GM12874 (cell line): ENCODE data around the gene KRT8.

Source experiments
- CTCF ChIP-seq: IDR thresholded peaks from 2 replicates; pipeline ENCODE4 v1.5.1; 2011; ENCODE audit warnings: low read depth, mild to moderate bottlenecking, control low read depth, low read length, moderate library complexity; ENCODE audit not compliant: insufficient read depth

Gene KRT8

GRCh38 chr12:52900166-52900895, 4.5 kb downstream of the KRT8 start:
- TF ChIP-seq CTCF: no peak

DNA sequence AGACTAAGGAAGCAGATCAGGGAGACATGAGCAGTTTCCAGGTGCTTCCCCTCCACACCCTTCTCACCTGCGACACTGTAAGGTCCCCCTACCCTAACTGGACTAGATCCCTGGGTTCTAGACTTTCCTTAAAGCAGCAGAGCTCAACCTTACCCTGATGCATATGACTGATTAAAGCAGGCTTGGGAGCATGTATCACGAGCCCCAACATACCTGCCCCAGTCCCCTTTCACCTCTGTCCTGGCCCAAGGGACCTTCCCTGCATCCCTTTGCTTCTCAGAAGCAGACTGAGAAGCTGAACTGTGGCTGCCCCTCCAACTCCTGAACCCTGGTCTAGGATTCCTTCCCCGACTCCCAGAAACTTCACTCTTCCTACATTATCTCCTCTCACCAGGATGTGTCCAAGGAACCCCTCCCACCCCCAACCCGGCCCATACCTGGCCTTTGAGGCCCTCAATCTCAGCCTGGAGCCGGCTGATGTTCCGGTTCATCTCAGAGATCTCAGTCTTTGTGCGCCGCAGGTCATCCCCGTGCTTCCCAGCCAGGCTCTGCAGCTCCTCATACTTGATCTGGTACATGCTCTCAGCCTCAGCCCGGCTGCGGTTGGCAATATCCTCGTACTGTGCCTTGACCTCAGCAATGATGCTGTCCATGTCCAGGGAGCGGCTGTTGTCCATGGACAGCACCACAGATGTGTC, 5.4 kb downstream of the KRT8 start:
- TF ChIP-seq CTCF: no peak

DNA sequence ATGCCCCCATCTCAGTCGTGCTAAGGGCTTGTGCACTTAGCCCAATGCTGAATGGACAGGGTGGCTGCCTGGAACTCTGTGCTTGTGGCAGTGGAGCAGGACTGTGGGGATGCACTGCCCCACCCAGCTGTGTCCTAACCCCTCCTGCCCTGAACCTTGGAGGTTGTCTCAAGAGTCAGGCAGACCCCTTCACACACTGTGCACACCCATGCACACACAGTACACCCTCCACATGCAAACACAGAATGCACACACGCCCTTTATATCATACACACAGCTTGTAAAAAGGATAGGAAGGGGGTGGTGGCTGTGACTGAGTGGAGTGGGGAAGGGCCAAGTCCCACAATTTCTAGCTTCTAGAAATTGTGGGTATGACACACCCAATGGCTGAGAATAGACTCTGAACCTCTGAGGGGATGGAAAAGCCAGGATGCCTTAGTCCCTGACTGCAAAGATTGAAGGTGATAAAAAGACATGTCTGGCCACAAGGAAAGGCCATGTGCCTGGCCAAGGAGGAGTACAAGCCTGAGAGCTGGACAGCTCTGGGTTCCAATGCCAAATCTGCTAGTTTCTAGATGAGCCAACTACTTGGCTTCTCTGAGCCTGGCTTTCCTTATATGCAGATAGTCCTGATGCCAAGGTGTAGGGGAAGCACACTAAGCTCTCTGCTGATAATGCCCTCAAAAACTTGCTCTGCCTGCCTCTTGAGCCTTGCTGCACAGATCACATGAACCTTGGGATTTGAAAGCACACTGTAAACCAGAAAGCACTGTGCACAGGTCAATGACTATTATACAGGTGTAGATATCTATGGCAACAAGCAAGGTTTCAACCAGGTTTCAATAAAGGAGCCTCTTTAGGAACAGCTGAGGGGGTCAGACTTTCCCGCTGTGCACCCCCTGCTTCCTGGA, 8.4 kb downstream of the KRT8 start:
- TF ChIP-seq CTCF: no peak

GRCh38 chr12:52895726-52896189, 9.1 kb downstream of the KRT8 start:
- no peak for TF ChIP-seq CTCF

GRCh38 chr12:52892974-52893373, 11.9 kb downstream of the KRT8 start:
- no peak for TF ChIP-seq CTCF

- no peak for TF ChIP-seq CTCF
Observed at GRCh38 chr12:52892207-52892852, 12.5 kb downstream of the KRT8 start.
